Activated T-helper 1 cell treated with anti-CD3 and anti-CD28 coated beads, Interleukin-12 subunit alpha, Interleukin-12 subunit beta, Interleukin-2, Interleukin-4 antibody, amounts not matched to agents 30 ng/mL and 10 ng/mL and 1 ng/mL, durations not matched to agents 14 hours and 24 hours and 36 hours (primary cell): ENCODE results near the gene CBFA2T3. TPM values are rescaled to one million over a fixed set of nuclear protein-coding genes. Genes with fewer than 3 reads are reported as not detected.

Experiments used
- DNase-seq: peaks from one replicate; pipeline ENCODE4 v3.0.0; 2021; ENCODE audit warnings: low spot score
- H3K27ac Mint-ChIP-seq: one replicate; pipeline ENCODE4 v1.8.0; 2021; ENCODE audit warnings: mild to moderate bottlenecking, mixed read lengths
- H3K27me3 Mint-ChIP-seq: one replicate; pipeline ENCODE4 v1.8.0; 2022; ENCODE audit warnings: mild to moderate bottlenecking, moderate library complexity, mixed read lengths; ENCODE audit not compliant: insufficient read depth
- H3K36me3 Mint-ChIP-seq: one replicate; pipeline ENCODE4 v1.8.0; 2021; ENCODE audit warnings: low read depth, mixed read lengths
- H3K4me1 Mint-ChIP-seq: one replicate; pipeline ENCODE4 v1.8.0; 2021; ENCODE audit warnings: low read depth, mixed read lengths
- H3K4me3 Mint-ChIP-seq: one replicate; pipeline ENCODE4 v1.8.0; 2021; ENCODE audit warnings: mild to moderate bottlenecking, moderate library complexity, mixed read lengths
- H3K9me3 Mint-ChIP-seq: one replicate; pipeline ENCODE4 v1.8.0; 2021; ENCODE audit warnings: mixed read lengths
- intact Hi-C: fragments of 100-400 bp; cut with micrococcal nuclease; formaldehyde crosslinking; loops from one replicate; pipeline ENCODE4 v1.15.1; 2024
- total RNA-seq: library from RNA; stranded (reverse); gene quantifications from 2 replicates; pipeline ENCODE4 v1.2.3, GENCODE V29; 2022

The CBFA2T3 gene
- total RNA-seq, 1 donor from 2014 or later = not detected

- Mint-ChIP-seq H3K9me3 (no peaks in the 10 kb centered on the region), H3K4me3 (no peak overlapping the region), H3K4me1 (no peaks in the 10 kb centered on the region), H3K36me3 (no peaks in the 10 kb centered on the region), H3K27ac (no peak overlapping the region), H3K27me3 (no peaks in the 10 kb centered on the region)
- no peak for DNase-seq
- intact Hi-C loops = no loop called here
These were observed 128.4 kb downstream of the CBFA2T3 start for GRCh38 chr16:88848557-88848956.

DNA sequence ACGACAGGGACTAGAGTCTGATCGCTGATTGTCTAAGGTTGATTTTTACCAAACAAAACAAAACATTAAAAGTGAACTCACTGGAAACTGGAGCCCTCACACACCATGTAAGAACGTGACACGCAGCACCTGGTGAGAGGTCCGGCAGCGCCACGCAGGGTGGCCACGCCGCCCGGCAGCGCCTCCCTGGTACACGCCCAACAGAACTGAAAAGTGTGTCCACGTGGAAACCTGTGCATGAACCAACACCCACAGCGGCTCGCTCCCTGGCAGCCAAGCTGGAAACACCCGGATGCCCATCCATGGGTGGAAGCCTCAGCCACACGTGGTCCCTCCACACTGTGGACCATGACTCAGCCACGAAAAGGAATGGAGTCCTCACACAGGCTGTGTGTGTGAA is 129.4 kb downstream of the CBFA2T3 start:
- Mint-ChIP-seq H3K27me3 (no peaks in the 10 kb centered on the region), H3K36me3 (no peaks in the 10 kb centered on the region), H3K4me1 (no peaks in the 10 kb centered on the region), H3K27ac (no peak overlapping the region), H3K9me3 (no peaks in the 10 kb centered on the region), H3K4me3 (no peak overlapping the region)
- intact Hi-C loops = no loop called here
- DNase-seq = no peak

DNA sequence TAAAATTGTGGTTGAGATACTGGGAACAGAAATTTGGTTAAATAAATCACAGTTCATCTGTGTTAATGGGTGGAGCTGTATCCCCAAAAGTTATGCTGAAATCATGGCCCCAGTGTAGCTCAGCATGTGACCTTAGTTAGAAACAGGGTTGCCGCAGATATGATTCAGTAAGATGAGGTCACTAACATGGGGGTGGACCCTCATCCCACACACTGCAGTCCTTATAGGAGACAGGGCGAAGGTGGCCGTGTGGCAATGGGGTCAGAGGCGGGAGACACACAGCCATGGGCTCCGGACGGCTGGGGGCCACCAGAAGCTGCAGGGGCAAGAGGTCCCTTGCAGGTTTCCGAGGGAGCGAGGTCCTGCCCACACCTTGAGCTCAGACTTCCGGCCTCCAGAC is 130.9 kb downstream of the CBFA2T3 start:
- Mint-ChIP-seq H3K27ac (no peak overlapping the region), H3K4me3 (no peak overlapping the region), H3K9me3 (no peaks in the 10 kb centered on the region), H3K36me3 (no peaks in the 10 kb centered on the region), H3K4me1 (no peaks in the 10 kb centered on the region), H3K27me3 (no peaks in the 10 kb centered on the region)
- DNase-seq = no peak
- intact Hi-C loops = no loop called here

DNA sequence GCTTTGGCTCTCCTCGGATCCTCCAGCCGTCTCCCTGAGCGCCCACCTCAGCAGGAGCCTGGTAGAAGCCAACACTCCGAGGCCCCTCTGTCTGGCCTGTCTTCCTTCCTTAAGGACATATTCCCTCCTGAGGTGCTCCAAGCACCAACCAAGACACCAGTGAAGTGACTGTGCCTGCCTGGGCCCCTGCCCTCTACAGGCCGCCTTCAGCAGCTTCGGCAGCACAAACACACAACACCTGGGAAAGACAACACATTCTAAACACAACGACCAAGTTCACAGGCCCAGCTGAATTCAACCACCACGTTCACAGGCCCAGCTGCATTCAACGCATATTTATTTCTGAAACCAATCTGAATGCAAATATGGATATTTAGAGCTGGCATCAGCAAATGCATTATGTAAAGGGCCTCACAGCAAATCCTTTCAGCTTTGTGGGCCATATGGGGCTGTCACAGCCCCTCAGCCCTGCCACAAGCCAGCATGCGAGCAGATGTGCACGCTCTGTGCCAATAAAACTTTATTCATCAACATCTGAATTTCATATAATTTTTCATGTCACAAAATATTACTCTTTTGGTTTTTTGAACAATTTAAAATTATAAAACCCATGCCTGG is 132.5 kb downstream of the CBFA2T3 start:
- Mint-ChIP-seq H3K36me3 (no peaks in the 10 kb centered on the region), H3K4me3 (no peak overlapping the region), H3K9me3 (no peaks in the 10 kb centered on the region), H3K4me1 (no peaks in the 10 kb centered on the region), H3K27me3 (no peaks in the 10 kb centered on the region), H3K27ac (no peak overlapping the region)
- no peak for DNase-seq
- intact Hi-C loops = no loop called here

GRCh38 chr16:88843256-88843655 is 133.8 kb downstream of the CBFA2T3 start:
- H3K27ac Mint-ChIP-seq = no peak overlapping the region
- no peaks in the 10 kb centered on the region for H3K9me3 Mint-ChIP-seq
- H3K36me3 Mint-ChIP-seq = no peaks in the 10 kb centered on the region
- no peak for DNase-seq
- H3K4me1 Mint-ChIP-seq = no peaks in the 10 kb centered on the region
- no peak overlapping the region for H3K4me3 Mint-ChIP-seq
- intact Hi-C loops = no loop called here
- H3K27me3 Mint-ChIP-seq = no peaks in the 10 kb centered on the region

GRCh38 chr16:88842806-88843205 is 134.2 kb downstream of the CBFA2T3 start:
- intact Hi-C loops = no loop called here
- Mint-ChIP-seq H3K4me1 (no peaks in the 10 kb centered on the region), H3K4me3 (no peak overlapping the region), H3K27ac (no peak overlapping the region), H3K36me3 (no peaks in the 10 kb centered on the region), H3K27me3 (no peaks in the 10 kb centered on the region), H3K9me3 (no peaks in the 10 kb centered on the region)
- no peak for DNase-seq

GRCh38 chr16:88842308-88842756 is 134.7 kb downstream of the CBFA2T3 start:
- Mint-ChIP-seq H3K27ac (no peak overlapping the region), H3K9me3 (no peaks in the 10 kb centered on the region), H3K4me3 (no peak overlapping the region), H3K36me3 (no peaks in the 10 kb centered on the region), H3K4me1 (no peaks in the 10 kb centered on the region), H3K27me3 (no peaks in the 10 kb centered on the region)
- DNase-seq = no peak
- intact Hi-C loops = no loop called here

DNA sequence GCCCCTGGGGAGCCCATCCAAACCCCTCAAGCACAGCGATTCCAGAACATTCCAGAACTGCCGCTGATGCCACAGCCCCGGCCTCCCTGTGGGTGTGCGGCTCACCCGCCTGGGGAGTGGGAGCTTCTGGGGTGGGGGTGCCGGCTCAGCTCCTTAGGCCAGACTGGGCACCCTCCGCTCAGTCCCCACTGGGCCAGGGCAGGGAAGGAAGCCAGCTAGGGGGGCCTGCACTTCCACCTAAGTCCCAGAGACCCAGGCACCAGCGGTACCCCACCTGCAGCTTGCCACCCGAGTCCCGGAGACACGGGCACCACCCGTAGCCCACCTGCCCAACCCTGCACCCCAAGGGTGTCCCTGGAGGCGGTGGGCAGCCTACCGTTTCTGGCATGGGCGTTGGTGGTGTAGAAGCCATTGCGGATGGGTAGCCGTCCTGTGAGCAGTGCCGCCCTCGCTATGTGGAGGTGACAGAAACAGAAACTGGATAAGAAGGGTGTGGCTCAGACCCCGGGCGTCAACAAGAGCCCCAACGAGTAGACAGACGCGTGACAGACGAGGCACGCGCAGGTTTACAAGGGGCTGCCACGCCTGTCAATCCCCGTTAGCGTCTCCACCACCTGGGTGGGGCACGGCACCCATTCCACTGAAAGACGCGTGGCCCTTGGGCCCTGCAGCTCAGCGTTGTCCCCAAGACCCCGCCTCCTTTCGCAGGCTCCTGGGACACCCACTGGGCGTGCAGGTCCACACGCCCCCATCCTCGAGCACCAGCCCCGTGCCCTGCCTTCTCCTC is 135.3 kb downstream of the CBFA2T3 start:
- Mint-ChIP-seq H3K4me3 (no peak overlapping the region), H3K36me3 (no peaks in the 10 kb centered on the region), H3K27me3 (no peaks in the 10 kb centered on the region), H3K9me3 (no peaks in the 10 kb centered on the region), H3K27ac (no peak overlapping the region), H3K4me1 (no peaks in the 10 kb centered on the region)
- intact Hi-C loops = no loop called here
- DNase-seq = no peak

DNA sequence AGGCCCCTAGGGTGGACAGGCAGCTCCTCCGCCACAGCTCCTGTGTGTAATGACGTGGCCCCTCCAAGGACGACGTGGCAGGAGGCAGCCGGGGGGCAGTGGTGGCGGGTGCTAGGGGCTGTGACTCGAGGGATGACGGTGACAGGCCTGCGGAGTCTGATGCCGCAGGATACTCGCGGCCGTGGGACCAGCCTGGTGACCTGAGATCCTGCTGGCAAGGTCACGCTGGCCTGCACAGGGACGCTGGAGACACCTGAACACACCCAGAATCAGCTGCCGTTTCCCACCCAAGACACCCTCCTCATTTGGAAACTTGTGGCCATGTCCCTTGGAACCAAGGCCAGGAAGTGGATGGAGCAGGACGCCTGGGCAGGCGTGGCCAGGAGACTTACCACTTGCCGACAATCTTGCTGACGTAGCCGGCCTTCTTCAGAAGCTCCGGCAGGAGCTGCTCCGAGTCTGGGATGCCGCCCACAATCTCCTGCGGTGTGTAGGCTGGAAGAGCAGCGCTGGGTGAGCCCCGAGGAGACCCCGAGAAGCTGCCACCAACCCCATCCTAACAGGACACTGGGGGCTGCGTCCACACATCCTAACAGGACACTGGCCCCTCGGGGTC is 136.3 kb downstream of the CBFA2T3 start:
- Mint-ChIP-seq H3K27me3 (no peaks in the 10 kb centered on the region), H3K27ac (no peak overlapping the region), H3K9me3 (no peaks in the 10 kb centered on the region), H3K4me3 (no peak overlapping the region), H3K36me3 (no peaks in the 10 kb centered on the region), H3K4me1 (no peaks in the 10 kb centered on the region)
- DNase-seq = no peak
- intact Hi-C loops = no loop called here

DNA sequence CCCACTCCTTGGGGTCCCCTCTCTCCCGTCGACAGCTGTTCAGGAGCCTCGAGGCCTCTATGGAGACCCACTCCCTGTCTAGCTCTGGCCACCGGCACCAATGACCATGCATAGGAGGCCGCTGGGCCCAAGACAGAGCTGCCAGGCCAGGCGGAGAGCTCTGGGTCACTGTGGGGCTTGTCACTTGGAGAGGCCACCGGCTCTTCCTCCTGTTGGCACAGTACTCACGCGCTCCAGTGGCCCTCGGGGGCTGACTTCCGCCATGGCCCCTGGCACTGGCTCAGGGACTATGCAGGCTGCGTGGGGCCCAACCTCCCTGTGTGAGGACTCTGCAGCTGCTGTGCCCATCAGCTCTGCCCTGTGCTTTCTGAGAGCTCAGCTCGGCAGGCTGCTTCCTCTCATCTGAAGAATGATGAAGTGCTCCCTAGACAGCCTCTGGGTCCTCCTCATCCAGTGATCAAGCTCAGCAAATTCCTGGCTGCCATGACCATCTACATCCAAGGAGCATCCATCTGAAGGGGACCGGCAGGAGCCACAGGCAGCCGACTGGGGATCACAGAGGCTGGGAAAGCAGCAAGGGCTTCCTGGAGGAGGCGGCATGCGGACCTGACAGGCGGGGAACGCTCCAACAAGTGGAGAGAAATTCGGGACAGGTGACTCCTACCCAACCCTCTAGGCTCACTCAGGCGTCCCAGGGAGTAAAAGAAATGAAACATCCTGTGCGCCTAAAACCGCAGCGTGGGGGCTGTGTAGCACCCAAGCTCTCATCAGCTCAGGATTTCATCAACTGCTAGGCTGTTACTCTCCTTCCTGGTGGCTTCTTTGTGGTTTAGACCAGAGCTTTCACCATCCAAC is 137.0 kb downstream of the CBFA2T3 start:
- Mint-ChIP-seq H3K4me1 (no peaks in the 10 kb centered on the region), H3K27ac (no peak overlapping the region), H3K36me3 (no peaks in the 10 kb centered on the region), H3K4me3 (no peak overlapping the region), H3K9me3 (no peaks in the 10 kb centered on the region), H3K27me3 (no peaks in the 10 kb centered on the region)
- DNase-seq = no peak
- intact Hi-C loops = no loop called here

DNA sequence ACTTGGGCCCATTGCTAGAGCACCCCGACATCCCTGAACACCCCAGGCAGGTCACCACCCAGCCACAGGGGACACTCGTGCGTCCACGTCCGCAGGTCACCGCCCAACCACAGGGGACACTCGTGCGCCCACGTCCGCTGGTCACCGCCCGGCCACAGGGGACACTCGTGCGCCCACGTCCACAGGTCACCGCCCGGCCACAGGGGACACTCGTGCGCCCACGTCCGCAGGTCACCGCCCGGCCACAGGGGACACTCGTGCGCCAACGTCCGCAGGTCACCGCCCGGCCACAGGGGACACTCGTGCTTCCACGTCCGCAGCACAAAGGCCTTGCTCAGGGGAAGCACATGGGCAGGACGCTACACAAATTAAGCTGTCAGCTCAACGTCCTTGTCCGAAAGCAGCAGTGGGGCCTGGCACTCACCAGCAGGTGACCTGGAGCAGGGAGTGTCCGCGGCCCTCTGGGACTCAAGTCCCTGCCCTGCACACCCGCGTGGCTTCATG is 137.9 kb downstream of the CBFA2T3 start:
- H3K4me3 Mint-ChIP-seq = no peak overlapping the region
- DNase-seq = no peak
- H3K9me3 Mint-ChIP-seq = no peaks in the 10 kb centered on the region
- H3K4me1 Mint-ChIP-seq = no peaks in the 10 kb centered on the region
- no peaks in the 10 kb centered on the region for H3K36me3 Mint-ChIP-seq
- H3K27ac Mint-ChIP-seq = no peak overlapping the region
- no peaks in the 10 kb centered on the region for H3K27me3 Mint-ChIP-seq
- intact Hi-C loops = no loop called here

GRCh38 chr16:88838566-88838965 is 138.4 kb downstream of the CBFA2T3 start:
- Mint-ChIP-seq H3K27me3 (no peaks in the 10 kb centered on the region), H3K4me3 (no peak overlapping the region), H3K36me3 (no peaks in the 10 kb centered on the region), H3K27ac (no peak overlapping the region), H3K4me1 (no peaks in the 10 kb centered on the region), H3K9me3 (no peaks in the 10 kb centered on the region)
- intact Hi-C loops = no loop called here
- DNase-seq = no peak
